HG03175 (cell line): ENCODE results near the gene ADGRE3.
"Not testable (repeated sequence)": the region's sequence is repeated elsewhere in the genome, so short reads cannot be mapped to it uniquely, and the experiment has no call there.

Experiments
- ATAC-seq: cut with Tn5 transposase; IDR thresholded peaks from one replicate; pipeline ENCODE4 v1.9.1; 2021; ENCODE audit warnings: mild to moderate bottlenecking, moderate library complexity; ENCODE audit not compliant: unreplicated experiment

ADGRE3 gene

DNA sequence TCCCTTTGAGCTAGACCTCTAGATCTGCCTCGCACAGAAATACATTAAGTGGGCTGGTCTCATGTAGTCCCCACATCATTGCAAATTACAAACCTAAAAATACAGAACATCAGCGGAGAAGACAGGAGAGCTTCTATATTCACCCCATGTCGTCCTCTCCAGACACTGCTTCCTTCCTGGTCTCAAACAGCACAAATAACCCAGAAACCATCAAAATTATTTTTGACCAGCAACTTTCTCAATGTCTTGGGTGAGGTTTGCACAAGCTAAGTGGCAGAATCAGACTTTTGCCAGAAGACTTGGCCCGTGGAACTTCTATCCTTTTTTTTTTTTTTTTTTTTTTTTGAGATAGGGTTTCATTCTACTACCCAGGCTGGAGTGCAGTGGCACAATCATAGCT, 63.6 kb downstream of the ADGRE3 start:
- no peak for ATAC-seq

DNA sequence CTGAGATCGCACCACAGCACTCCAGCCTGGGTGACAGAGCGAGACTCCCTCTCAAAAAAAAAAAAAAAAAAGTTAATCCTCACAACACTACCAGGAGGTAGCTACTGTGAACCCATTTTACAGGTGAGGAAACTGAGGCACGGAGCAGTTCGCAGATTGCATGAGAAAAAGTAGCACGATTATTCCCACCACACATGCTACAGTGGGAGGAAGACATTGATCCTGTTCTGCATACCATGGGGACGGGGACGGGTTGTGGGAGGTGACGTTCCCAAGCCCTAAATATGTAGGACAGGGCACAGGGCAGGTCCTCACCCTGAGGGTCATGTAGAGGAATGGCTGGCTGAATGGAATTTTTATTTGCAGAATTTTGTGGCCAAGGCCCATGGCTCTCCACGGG, 68.0 kb downstream of the ADGRE3 start:
- no peak for ATAC-seq

DNA sequence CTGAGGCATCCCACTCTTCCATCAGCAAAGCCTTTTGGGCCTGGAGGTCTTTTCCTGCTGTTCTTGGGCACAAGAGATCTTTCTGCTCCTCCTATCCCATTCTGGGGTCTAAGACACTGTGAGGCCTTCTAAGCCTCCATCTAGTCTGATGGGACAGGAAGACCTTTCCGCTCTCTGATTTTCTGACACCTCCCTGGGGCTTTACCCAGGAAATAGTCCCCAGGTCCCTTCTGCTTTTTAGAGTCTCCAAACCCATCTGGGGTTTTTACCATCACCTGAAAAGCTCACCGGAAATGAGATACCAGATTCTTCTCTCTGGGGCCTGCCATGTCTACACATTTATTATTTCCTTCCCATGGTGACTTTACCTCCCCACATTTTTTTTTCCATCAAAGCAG, 70.7 kb downstream of the ADGRE3 start:
- ATAC-seq = no peak

DNA sequence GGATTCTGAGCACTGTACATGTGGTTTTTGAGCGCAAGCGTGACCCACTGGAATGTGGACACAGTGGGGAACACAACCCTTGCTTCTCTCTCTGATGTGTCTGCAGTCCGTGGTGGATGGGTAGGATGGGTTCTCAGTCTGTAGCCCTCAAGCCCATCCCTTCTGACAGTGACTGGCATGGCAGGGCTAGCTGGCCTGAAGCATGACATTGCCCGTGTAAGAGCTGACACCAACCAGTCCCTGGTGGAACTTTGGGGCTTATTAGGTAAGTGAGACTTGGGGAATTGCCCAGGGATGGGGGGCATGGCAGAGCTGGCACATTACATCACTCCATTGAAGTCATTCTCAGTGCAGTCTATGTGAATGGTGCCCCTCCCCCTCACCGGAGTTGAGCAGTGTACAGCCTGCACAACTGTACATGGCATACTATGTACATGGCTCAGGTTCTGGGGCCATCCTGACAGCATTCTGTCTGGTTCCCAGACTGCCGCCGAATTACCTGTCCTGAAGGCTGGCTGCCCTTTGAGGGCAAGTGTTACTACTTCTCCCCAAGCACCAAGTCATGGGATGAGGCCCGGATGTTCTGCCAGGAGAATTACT, 75.0 kb downstream of the ADGRE3 start:
- no peak for ATAC-seq

DNA sequence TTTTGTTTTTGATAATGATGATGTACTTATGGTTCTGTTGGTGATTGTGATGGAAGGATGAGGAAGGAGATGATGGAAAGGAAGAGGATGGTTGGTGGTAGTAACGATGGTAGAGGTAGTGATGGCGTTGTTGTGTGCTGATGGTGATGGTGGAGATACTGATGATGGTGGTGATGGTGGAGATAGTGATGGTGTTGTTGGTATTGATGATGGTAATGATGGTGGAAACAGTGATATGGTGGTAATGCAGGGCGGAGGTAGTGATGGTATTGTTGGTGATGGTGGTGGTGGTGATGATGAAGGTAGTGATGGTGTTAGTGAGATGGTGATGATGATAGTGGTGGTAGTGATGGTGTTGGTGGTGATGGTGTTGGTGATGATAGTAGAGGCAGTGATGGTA, 79.1 kb downstream of the ADGRE3 start:
- ATAC-seq = no peak

DNA sequence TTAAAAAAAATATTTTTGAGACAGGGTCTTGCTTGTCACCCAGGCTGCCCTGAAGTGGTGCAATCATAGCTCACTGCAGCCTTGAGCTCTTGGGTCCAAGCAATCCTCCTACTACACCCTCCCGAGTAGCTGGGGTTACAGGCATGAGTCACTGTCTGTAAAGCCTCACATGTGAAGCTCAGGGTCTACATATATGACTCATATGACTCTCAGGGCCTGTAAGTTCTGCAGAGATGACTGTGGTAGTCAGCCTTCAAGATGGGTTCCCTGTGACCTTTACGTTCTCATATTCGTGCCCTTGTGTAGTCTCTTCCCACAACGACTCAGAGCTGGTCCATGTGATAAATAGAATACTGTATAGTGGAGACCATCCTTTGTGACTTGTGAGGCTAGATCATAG, 85.2 kb downstream of the ADGRE3 start:
- not testable (repeated sequence) for ATAC-seq

DNA sequence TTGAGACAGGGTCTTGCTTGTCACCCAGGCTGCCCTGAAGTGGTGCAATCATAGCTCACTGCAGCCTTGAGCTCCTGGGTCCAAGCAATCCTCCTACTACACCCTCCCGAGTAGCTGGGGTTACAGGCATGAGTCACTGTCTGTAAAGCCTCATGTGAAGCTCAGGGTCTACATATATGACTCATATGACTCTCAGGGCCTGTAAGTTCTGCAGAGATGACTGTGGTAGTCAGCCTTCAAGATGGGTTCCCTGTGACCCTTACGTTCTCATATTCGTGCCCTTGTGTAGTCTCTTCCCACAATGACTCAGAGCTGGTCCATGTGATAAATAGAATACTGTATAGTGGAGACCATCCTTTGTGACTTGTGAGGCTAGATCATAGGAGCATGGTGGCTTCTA, 89.5 kb downstream of the ADGRE3 start:
- ATAC-seq = peak; percentile 57

DNA sequence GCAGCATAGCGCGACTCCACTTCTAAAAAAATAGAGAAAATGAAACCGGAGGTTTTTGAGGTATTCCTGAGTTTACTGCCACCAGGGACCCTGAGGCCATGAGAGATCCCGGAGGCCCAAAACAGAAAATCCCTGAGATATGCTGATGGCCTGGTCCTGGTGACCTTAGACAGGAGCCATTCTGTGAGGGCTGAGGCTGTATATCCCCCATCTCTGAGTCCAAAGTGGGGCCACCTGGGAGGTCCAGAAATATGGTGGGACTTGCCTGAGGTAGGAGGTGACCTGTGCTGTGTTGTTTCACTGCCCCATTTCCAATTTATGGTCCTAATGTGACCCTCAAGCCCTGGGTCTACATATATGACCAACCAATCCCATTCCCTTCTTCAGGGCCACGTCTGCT, 90.3 kb downstream of the ADGRE3 start:
- ATAC-seq = not testable (repeated sequence)

DNA sequence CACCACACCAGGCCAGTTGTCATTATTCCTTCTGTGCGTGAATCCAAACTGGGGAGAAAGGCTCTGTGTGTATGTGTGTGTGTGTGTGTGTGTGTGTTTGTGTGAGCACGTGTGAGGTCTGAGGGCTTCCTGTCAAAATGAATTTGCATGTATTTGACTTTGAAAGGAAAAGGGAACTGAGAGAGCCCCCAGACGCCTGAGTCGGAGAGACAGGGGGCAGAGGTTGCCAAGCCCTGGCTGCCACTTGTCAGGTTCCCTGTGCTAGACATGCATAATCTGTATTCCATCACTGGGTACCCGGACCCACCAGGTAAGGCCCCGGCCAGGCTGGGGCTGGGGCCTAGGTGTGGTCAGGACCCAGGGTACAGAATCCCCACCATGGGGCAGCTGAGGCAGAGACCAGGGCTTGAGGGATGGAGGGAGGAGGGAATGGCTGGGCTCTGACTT, 91.7 kb downstream of the ADGRE3 start, which contains the start of gene CLEC17A:
CLEC17A (plus strand) TSS at position 191 of the 447 bp plus-strand sequence; CDS start at position 268, 77 bp downstream.
- ATAC-seq = peak; percentile 61

DNA sequence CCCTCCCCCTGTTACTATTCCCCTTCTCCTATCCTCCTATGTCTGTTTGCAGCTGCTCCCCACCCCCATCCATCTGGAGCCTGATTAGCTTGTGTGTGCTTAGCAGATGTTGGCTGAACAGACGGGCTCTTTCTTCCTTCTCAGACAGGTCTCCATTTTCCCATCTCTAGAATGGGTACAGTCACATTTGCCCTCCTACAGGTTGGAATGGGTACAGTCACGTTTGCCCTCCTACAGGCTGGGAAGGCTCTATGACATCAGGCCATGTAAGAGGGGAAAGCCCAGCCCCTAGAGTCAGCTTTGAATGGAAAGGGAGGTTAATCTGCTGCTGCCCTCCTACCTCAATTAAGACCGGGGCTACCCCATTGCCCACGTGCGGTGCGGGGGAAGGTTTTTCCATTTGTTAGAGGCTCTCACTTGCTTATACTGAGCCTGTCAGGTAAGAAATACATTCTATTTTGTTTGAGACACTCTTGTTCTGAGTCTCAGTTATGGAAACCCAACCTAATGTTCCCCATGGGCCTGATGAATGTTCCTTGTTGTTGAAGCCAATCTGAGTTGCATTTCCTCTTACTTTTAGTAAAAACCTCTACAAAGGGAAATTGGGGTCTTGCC, 93.9 kb downstream of the ADGRE3 start:
- ATAC-seq = no peak

DNA sequence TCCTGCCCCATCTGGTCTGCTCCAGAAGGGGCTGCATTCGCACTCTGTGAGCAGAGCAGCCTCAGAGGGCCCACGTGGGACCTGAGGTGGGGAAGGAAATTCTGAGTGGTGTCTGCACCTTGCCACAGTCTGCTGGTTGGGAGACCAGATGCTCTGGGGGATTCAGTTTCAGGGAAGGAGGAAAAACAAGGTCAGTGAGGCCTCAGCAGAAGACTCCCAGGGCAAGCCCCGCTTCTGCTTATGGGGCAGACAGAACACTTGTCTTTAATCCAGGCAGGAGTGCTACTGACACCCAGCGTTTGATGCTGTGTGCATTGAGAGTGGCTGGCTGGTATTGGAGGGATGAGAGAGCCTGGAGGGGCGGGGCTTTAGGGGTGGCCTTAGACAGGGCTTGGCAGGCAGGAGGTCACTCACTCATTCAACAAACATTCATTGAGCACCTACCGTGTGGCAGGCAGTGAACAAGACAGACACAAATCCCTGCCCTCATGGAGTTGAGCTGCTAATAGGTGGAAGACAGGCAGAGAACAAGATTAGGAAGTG, 96.7 kb downstream of the ADGRE3 start:
- no peak for ATAC-seq

DNA sequence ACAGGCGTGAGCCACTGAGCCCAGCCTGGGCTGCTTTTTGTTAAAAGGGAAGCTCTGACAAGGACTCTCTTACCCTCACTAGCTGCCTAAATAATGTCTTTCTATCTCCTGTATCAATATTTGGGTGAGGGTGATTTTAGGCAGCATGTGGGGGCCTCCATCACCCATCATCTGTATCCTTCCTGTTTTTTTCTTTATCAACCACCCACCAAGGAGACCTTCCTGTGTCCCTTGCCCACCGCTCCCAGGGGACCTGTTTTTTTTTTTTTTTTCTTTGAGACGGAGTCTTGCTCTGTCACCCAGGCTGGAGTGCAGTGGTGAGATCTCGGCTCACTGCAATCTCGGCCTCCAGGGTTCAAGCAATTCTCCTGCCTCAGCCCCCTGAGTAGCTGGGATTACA, 97.4 kb downstream of the ADGRE3 start:
- no peak for ATAC-seq

DNA sequence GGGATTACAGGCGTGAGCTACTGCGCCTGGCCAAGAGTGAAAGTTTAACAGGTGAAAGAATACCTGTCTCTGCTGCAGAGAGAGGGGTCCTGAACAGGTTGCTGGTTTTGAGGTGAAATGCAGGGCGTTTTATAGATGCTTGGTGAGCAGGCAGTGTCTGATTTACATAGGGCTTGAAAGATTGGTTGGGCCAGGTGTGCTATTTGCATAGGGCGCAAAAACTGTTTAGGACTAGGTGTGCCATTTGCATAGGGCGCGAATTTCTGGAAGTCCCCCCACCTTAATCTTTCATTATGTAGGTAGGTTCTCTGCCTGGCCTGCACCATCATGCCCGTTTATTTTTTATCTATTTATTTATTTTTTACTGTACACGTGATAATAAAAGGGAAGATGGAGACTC, 98.3 kb downstream of the ADGRE3 start:
- ATAC-seq = no peak

DNA sequence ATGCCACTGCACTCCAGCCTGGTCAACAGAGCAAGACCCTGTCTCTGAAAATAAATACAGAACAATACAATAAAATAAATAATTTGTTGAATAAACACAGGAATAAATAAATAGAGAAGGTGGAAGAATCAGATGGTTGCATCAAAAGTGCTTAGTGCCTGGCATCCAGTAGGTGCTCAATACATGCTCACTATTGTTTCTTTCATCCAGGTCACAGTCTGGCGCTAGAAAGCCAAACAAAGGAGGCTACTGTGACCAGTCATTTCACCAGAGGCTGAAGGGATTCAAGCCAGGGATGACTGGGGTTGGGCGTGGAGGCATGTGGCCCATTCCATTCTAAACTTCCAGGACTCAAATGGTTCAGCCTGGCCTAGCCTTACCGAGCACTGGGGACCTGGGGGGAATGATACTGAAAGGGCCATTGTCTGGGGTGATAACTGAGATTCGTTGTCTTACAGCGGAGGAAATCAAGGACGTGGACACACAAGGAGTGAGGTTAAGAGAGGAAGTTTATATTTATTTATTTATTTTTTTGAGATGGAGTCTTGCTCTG, 99.1 kb downstream of the ADGRE3 start:
- ATAC-seq = no peak

DNA sequence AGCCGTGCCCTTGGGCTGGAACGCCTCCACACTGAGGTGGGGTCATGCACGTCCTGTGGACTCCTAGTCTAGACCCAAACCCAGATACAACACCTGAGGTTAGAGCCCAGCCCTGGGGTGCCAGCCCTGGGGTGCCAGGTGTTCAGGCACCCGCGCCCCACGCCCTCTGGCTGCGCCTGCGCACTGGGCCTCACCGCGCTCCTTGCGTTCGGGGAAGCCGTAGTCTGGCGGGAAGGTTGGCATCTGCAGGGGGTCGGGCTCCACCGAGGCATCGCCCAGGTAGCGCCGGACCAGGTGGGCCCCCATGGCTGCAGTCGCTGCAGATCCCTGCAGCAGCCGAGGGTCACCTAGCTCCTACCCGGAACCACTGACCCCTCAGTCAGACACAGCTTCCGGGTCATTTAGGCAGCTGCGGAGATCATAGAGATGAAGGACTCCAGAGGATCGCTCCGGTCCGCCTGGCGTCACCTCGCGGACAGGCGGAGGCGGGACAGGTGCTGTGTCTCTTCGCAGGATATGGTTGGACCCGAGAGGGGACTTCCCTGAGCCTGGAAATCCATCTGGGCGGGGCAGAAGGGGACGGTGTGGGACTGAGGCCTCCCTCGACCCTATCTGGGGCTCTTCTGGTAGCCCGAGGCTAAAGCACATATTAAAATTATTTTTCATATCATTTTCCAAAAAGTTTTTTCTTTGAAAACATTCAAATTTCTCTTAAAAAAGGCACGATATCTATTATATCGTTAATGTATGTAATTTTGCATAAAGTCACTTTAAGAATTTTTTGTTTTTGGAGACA, 102.8 kb downstream of the ADGRE3 start, which contains the start of gene NDUFB7:
NDUFB7 (minus strand) TSS at position 372 of the 796 bp plus-strand sequence; CDS start at position 306, 66 bp downstream.
- ATAC-seq = peak; percentile 89

DNA sequence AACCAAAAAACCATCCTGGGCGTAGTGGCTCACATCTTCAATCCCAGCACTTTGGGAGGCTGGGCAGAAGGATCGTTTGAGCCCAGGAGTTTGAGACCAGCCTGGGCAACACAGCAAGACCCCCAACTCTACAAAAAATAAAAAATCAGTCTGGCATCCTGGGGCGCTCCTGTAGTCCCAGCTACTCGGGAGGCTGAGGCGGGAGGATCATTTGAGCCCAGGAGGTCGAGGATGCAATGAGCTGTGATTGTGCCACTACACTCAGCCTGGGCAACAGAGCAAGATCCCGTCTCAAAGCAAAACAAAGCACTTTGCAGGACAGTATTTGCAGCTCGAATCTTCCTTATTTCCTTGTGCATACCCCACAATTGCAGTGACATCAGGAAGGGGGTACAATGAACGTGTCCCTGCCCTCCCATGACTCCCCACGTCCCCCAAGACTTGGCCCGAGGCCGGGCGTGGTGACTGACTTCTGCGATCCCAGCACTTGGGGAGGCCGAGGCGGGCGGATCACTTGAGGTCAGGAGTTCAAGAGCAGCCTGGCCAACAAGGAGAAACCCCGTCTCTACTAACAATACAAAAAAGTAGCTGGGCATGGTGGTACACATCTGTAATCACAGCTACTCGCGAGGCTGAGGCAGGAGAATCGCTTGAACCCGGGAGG, 103.6 kb downstream of the ADGRE3 start:
- ATAC-seq = no peak
